Measurements from ENCODE around the gene EGLN1. TPM values are rescaled to one million over a fixed set of nuclear protein-coding genes. Genes with fewer than 3 reads are reported as not detected.

The EGLN1 gene
- total and polyA plus RNA-seq, 2 of the 8 experiments (the other 6 are each of a cell fraction or from before 2014, with no cell fraction given) = 4.0 to 6.4 TPM

- Histone ChIP-seq H4K91ac (replicated peaks; ENCODE audit: insufficient read length, low read length) (no peak overlapping the region), H3K36me3 (ENCODE audit: control insufficient read depth in 2 of 4, insufficient read depth in 4 of 4, low read length in 3 of 4) (no peaks in the 10 kb centered on the region), H2BK120ac (replicated peaks; ENCODE audit: low read depth, low read length) (no peak overlapping the region), H4K8ac (ENCODE audit: extremely low read depth, insufficient read depth, low read length) (no peak overlapping the region), H3K14ac (ENCODE audit: insufficient read length) (no peak overlapping the region), H2BK15ac (ENCODE audit: low read length) (no peak overlapping the region), H3K79me1 (ENCODE audit: low read depth, low read length) (no peaks in the 10 kb centered on the region; the same call in 1 of the 2 replicates), H2BK12ac (ENCODE audit: low read depth, low read length) (no peak overlapping the region), H3K23me2 (ENCODE audit: low read depth, low read length) (no peaks in the 10 kb centered on the region), H3K79me2 (ENCODE audit: control insufficient read depth in 1 of 2, insufficient read depth in 2 of 2, low read length in 2 of 2) (peaks cover 0 to 13% of the 10 kb centered on the region in 2 experiments; a peak in 2 of 4 replicates), H4K20me1 (replicated peaks in 1 of 2; ENCODE audit: control insufficient read depth in 1 of 2, insufficient read depth in 2 of 2, low read length in 2 of 2) (peaks cover 4 to 5% of the 10 kb centered on the region in 2 experiments), H3K4ac (replicated peaks; ENCODE audit: insufficient read length, low read depth, low read length) (no peak overlapping the region), H2BK5ac (ENCODE audit: low read depth, low read length) (no peak overlapping the region), H3K9me3 (ENCODE audit: insufficient read depth in 2 of 2, low read depth in 1 of 2, low read length in 1 of 2) (no peaks in the 10 kb centered on the region), H2AK5ac (ENCODE audit: low read depth, low read length) (no peak overlapping the region), H2BK20ac (ENCODE audit: low read length) (no peak overlapping the region), H2AFZ (ENCODE audit: low read length) (no peak overlapping the region), H3K18ac (ENCODE audit: extremely low read depth, low read length) (no peak overlapping the region), H4K5ac (ENCODE audit: insufficient read length, low read depth, low read length) (no peak overlapping the region), H3K56ac (replicated peaks; ENCODE audit: insufficient read length, low read depth, low read length) (no peak overlapping the region), H3K4me1 (replicated peaks in 1 of 4; ENCODE audit: control insufficient read depth in 3 of 4, insufficient read depth in 4 of 4, low read length in 3 of 4) (no peaks in the 10 kb centered on the region), H3K4me2 (ENCODE audit: insufficient read depth in 1 of 2, low read depth in 2 of 2, low read length in 2 of 2) (no peak overlapping the region), H3K23ac (ENCODE audit: insufficient read length) (no peak overlapping the region), H3K27ac (ENCODE audit: low read depth, low read length) (no peak overlapping the region), H3K9ac (replicated peaks in 1 of 4; ENCODE audit: extremely low read depth in 1 of 4, low read depth in 3 of 4, low read length in 3 of 4) (no peak overlapping the region), H3K27me3 (replicated peaks in 1 of 4; ENCODE audit: control insufficient read depth in 3 of 4, extremely low read depth in 1 of 4, insufficient read depth in 3 of 4, low read length in 3 of 4) (peaks cover 2 to 15% (median 9%) of the 10 kb centered on the region in 4 experiments), H3K4me3 (ENCODE audit: extremely low read depth in 1 of 4, insufficient read depth in 2 of 4, low read depth in 3 of 4, low read length in 4 of 4) (no peak overlapping the region)
- CTCF ChIA-PET (ENCODE audit: partially characterized antibody) = interaction anchor here (0.6 to 1.3 kb wide), 5 partner anchors 13 to 51 kb away, joined by 3 to 5 read pairs (median 3); no protein-coding TSS in a partner anchor
- 86% methylated on average over 6 of the region's 7 CpGs; no CpG with 5 or more reads in 1 of the 2 experiments for WGBS, 2 experiments (ENCODE audit: extremely low coverage in 1 of 2, insufficient coverage in 1 of 2, insufficient read length in 1 of 2, insufficient replicate concordance in 2 of 2, low coverage in 1 of 2, low lambda C conversion rate in 2 of 2, missing lambda C conversion rate in 1 of 2)
- FAIRE-seq (no peak), DNase-seq (ENCODE audit: low read depth in 1 of 2, low spot score in 2 of 2) (no peak)
- POLR2A ChIA-PET (ENCODE audit: partially characterized antibody) = no interaction called here
- TF ChIP-seq MAX (IDR thresholded peaks at IDR 0.05) (no peak), YY1 (IDR thresholded peaks at IDR 0.05; ENCODE audit: low read depth, low read length) (no peak), CTBP2 (IDR thresholded peaks at IDR 0.05; ENCODE audit: borderline replicate concordance, insufficient read depth, insufficient read length, low read length) (no peak), RNF2 (IDR thresholded peaks at IDR 0.05; ENCODE audit: borderline replicate concordance, low read depth, low read length, missing control alignments, poor library complexity, severe bottlenecking) (no peak), TAF1 (IDR thresholded peaks at IDR 0.05; ENCODE audit: low read depth, low read length) (no peak), RXRA (IDR thresholded peaks at IDR 0.05; ENCODE audit: insufficient read depth, low read depth, low read length) (no peak), SAP30 (IDR thresholded peaks at IDR 0.05; ENCODE audit: insufficient read depth, insufficient replicate concordance, low read length) (no peak), BACH1 (IDR thresholded peaks at IDR 0.05; ENCODE audit: low read length) (no peak), HDAC6 (IDR thresholded peaks at IDR 0.05; ENCODE audit: low read depth, low read length) (no peak), E2F6 (IDR thresholded peaks at IDR 0.05) (no peak), POU5F1 (IDR thresholded peaks at IDR 0.05; ENCODE audit: low read depth, low read length) (no peak)
These were observed 7.6 kb downstream of the EGLN1 start for GRCh38 chr1:231414260-231415016.

Data from H1 (cell line).